SK-N-DZ (cell line): Measurements from ENCODE around the gene PROZ. TPM values are rescaled to one million over a fixed set of nuclear protein-coding genes. Genes with fewer than 3 reads are reported as not detected.
"Not testable (repeated sequence)": the region's sequence is repeated elsewhere in the genome, so short reads cannot be mapped to it uniquely, and the experiment has no call there.

Experiments
- DNase-seq: peaks from one replicate; pipeline ENCODE4 v3.0.0-alpha.2; 2015; ENCODE audit warnings: low spot score
- polyA plus RNA-seq, 2 experiments: library from polyadenylated mRNA; depleted of rRNA; stranded (reverse); fragments of >200 nt; gene quantifications; 2 replicates each; pipeline ENCODE4 v1.2.3, GENCODE V29; 2014

The PROZ gene
- 0.07 TPM in 1 of 2 replicates, not detected in the other for polyA plus RNA-seq (2014; cell fraction: cytosol; rRNA removed)
- polyA plus RNA-seq (2014; cell fraction: nucleus; rRNA removed): not detected in 2 replicates

- no peak for DNase-seq
Observed at GRCh38 chr13:113157929-113158747, at the start of gene PROZ. TSS of gene PROZ (plus strand) at chr13:113158648. CDS start at chr13:113158661, 13 bp downstream.

DNA sequence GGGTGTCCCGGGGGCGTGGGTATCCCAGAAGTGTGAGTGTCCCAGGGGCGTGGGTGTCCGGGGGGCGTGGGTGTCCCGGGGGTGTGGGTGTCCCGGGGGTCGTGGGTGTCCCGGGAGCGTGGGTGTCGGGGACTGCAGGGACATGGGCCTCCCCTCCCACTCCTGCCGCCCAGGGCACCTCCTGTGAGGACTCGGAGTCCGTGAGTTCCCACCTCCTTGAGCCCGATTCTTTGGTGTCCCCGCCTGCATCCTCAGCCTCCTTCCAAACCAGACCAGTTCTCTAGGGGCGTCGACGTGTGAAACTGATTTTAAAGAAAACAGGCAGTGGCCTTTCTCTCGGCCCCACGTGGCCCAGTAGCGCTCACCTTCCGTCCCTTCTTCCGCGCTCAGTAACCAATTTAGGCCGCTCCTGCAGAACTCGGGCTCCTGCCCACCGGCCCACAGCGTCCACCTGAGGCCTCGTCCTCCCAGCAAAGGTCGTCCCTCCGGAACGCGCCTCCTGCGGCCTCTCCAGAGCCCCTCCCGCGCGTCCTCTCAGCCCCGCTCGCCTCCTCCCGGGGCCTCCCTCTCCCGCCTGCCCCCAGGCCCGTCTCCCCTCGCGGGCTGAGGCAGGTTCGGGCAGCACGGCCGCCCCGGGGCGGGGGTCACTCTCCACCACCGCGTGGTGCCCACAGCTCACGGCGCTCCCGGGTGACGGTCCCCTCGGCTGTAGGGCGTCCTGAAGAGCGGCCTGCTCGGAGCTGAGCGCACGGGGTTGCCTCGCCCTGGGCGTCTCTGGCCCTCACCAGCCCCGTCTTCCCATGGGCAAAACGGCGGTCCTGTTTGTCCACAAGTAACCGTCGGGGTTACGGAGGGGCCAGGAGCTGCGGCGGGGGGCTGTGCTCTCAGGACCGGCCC lies 49.0 kb upstream of the PROZ start:
- DNase-seq: no peak

GRCh38 chr13:113110048-113110851 lies 48.2 kb upstream of the PROZ start:
- DNase-seq: no peak

DNA sequence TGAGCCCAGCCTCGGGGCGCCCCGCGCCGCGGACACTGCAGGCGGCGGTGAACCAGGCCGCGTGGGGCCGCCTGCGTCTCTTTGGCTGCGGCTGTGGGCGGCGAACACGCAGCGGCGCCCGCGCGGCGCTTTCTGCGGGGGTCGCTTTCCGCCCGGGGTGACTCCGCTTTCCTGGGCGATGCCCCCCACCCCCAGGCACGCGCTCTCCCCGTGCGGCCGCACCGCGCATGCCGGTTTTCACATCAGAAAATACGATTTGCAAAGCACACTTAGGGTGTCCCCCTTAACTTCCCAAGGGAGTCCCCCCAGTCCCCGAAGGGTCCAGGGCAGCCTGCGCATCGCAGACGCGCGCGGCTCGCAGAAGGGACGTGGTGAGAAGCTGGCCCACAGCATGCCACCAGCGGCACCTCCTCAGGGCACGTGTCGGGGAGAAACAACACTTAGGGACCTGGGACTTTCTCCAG lies 47.6 kb upstream of the PROZ start:
- DNase-seq: no peak

DNA sequence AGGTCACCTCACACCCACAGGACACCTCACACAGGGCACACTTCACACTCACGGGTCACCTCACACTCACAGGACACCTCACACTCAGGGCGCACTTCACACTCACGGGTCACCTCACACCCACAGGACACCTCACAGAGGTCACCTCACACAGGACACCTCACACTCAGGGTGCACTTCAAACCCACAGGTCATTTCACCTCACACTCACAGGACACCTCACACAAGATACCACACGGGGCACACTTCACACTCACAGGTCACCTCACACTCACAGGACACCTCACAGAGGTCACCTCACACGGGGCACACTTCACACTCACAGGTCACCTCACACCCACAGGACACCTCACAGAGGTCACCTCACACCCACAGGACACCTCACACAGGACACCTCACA lies 46.6 kb upstream of the PROZ start:
- DNase-seq: not testable (repeated sequence)

DNA sequence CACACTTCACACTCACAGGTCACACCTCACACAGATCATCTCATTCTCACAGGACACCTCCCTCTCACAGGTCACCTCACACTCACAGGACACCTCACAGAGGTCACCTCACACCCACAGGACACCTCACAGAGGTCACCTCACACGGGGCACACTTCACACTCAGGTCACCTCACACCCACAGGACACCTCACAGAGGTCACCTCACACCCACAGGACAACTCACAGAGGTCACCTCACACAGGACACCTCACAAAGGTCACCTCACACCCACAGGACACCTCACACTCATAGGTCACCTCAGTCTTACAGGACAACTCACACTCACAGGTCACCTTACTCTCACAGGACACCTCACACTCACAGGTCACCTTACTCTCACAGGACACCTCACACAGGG lies 46.0 kb upstream of the PROZ start:
- DNase-seq: not testable (repeated sequence)

GRCh38 chr13:113112893-113113845 lies 45.3 kb upstream of the PROZ start:
- DNase-seq: no peak

- no peak for DNase-seq
Observed at GRCh38 chr13:113113846-113114271, 44.6 kb upstream of the PROZ start.

DNA sequence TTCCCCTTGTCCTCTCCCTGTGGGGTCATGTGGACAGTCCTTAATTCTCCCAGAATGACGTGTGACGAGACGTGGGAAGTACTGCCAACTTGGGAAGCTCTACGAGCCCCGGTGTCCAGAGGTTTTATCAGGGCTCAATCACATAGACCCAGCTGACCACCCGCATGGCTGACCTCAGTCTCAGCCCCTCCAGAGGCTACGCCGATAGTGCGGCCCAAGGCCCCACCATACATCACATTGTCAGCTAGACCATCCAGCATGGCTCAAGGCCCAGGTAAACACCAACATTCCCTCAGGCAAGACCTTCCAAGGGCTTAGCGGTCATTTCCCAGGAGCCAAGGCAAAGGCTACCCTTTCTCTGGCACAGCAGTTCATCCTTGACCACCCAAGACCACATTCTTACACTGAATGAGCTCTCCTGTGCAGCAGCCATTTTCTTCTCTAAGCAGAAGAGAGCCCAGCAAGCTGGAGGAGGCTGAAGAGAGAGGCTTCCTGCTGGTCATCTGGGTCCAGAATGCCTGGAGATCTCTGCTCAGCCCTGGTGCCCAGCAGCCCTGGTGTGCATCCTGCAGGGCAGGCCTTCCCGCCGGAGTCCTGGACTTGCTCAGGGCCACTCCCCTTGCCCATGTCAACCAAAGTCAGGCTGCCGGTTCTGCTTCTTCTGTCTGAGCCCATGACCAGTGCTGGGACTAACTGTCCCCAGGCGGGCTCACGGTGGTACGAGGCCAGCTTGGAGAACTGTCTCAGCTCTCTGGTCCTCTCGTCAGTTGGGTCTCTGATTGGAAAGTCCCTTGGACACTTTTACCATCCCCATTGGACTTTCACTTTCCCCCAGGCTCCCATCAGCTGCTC lies 43.7 kb upstream of the PROZ start:
- no peak for DNase-seq

GRCh38 chr13:113115363-113116205 lies 42.9 kb upstream of the PROZ start:
- no peak for DNase-seq

DNA sequence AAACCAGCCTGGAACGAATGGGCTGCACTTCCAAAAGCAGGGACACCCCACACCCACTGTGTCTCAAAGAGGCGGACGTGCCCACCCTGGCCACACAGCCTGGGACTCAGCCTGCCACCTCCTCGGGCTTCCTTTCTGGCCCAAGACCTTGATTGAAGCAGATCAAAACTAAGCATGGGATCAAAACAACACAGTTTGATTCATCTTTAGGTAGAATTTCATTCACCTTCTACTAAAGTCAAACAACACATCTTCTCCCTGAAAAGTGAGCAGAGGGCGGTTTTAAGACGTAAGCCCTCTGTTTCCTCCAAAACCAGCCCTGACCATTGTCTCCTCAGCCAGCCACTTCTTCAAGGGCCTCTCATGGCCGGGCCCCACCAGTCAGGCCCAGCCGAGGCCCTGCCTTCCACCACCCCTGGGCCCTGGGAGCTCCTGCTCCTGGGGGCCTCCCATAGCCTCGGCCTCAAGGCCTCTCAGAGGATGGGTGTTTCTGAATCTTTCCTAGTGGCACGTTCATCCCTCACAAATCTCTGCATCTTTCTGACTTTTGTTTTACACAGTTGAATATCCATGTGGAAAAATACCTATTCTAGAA lies 42.1 kb upstream of the PROZ start:
- DNase-seq: no peak

DNA sequence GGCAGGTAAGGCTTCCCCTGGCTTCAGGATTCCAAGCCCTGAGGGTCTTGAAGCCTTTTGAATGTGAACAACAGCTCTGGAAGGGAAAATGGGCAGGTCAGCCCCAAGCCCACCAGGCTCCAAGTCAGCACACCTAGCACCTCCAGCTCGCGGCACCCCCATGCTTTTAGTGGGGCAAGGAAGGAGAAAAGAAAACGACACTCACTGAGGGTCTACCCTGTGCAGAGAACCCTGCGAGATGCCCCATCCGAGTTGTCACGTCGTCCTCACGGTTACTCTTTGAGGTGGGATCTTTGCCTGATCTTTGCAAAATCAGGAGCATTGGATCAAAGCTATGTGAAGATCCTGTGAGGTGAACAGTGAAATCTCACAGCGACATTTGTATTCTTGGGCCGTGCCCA lies 41.6 kb upstream of the PROZ start:
- DNase-seq: no peak

DNA sequence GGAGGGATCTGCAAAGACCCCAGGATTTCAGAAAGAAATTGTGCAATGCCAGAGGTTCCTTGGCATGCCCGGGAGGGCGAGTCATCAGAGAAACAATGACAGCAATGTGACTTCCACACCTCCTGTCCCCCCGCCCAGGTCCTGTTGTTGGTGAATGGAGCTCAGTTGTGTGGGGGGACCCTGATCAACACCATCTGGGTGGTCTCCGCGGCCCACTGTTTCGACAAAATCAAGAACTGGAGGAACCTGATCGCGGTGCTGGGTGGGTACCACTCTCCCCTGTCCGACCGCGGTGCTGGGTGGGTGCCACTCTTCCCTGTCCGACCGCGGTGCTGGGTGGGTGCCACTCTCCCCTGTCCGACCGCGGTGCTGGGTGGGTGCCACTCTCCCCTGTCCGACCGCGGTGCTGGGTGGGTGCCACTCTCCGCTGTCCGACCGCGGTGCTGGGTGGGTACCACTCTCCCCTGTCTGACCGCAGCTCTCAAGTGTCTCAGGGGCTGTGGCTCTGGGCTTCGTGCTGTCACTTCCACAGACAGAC lies 41.0 kb upstream of the PROZ start:
- no peak for DNase-seq

DNA sequence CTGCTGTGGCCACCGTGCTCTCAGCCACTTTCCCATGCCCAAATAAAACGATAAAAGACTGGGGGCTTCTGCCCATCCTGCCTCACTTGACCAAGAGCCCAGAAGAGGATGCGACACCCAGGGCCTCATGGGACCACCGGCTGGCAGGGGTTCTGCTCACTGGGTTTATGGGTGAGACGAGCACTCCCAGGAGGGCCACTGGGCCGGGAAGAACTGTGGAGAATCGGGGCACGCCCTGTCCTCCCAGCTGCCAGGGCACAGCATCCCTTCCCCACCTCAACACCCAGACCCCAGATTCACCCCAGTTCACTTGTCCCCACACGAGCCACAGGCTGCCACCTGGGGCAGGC lies 40.6 kb upstream of the PROZ start:
- no peak for DNase-seq

DNA sequence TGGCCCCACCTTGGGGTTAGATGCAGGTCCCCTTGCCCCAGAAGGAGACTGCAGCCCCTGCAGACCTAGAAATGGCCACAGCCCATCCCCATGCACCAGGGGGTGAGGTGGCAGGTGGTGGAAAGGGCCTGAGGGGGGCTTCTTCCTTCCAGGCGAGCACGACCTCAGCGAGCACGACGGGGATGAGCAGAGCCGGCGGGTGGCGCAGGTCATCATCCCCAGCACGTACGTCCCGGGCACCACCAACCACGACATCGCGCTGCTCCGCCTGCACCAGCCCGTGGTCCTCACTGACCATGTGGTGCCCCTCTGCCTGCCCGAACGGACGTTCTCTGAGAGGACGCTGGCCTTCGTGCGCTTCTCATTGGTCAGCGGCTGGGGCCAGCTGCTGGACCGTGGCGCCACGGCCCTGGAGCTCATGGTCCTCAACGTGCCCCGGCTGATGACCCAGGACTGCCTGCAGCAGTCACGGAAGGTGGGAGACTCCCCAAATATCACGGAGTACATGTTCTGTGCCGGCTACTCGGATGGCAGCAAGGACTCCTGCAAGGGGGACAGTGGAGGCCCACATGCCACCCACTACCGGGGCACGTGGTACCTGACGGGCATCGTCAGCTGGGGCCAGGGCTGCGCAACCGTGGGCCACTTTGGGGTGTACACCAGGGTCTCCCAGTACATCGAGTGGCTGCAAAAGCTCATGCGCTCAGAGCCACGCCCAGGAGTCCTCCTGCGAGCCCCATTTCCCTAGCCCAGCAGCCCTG lies 40.0 kb upstream of the PROZ start:
- no peak for DNase-seq

DNA sequence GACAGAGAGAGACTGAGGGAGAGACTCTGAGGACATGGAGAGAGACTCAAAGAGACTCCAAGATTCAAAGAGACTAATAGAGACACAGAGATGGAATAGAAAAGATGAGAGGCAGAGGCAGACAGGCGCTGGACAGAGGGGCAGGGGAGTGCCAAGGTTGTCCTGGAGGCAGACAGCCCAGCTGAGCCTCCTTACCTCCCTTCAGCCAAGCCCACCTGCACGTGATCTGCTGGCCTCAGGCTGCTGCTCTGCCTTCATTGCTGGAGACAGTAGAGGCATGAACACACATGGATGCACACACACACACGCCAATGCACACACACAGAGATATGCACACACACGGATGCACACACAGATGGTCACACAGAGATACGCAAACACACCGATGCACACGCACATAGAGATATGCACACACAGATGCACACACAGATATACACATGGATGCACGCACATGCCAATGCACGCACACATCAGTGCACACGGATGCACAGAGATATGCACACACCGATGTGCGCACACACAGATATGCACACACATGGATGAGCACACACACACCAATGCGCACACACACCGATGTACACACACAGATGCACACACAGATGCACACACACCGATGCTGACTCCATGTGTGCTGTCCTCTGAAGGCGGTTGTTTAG lies 39.2 kb upstream of the PROZ start:
- no peak for DNase-seq

- no peak for DNase-seq
Observed at GRCh38 chr13:113119822-113120189, 38.6 kb upstream of the PROZ start.
